Common myeloid progenitor, CD34-positive (primary cell): ENCODE data around the gene ATP9B.

ENCODE experiments used
- CTCF ChIA-PET: fragments of 350-600 bp; sonication (Branson Sonifier 250); formaldehyde crosslinking; loops from one replicate; lab custom pipeline; 2021; ENCODE audit warnings: antibody characterized with exemption; lab: Charles Lee
- POLR2A ChIA-PET: fragments of 350-600 bp; sonication (Branson Sonifier 250); formaldehyde crosslinking; loops from one replicate; lab custom pipeline; 2021; ENCODE audit warnings: antibody characterized with exemption; lab: Charles Lee
- DNase-seq, 3 donors: peaks; one replicate each; pipeline versions ENCODE4 v3.0.0 to v3.0.0-alpha.2; 2013
- H3K27ac ChIP-seq, 2 experiments: 1 replicate in 1 of 2; 2 replicates in 1 of 2; pipeline ENCODE4 v1.7.0; 2013; ENCODE audit warnings: inconsistent platforms in 2 of 2, low read length in 2 of 2, mild to moderate bottlenecking in 2 of 2, low read depth in 1 of 2, moderate library complexity in 1 of 2; ENCODE audit not compliant: severe bottlenecking in 2 of 2, insufficient read depth in 1 of 2, poor library complexity in 1 of 2
- H3K27me3 ChIP-seq, 5 experiments: replicated peaks in 2 of 5; 1 replicate in 3 of 5; 2 replicates in 2 of 5; pipeline versions ENCODE4 v1.6.1 to v1.7.0; 2013; ENCODE audit warnings: low read length in 4 of 5, mild to moderate bottlenecking in 2 of 5, moderate library complexity in 2 of 5, inconsistent platforms in 1 of 5; ENCODE audit not compliant: insufficient read depth in 5 of 5, control insufficient read depth in 4 of 5
- H3K36me3 ChIP-seq, 4 experiments: 1 replicate in 2 of 4; 2 replicates in 2 of 4; pipeline versions ENCODE4 v1.6.1 to v1.7.0; 2013; ENCODE audit warnings: low read length in 3 of 4, control low read depth in 1 of 4, mild to moderate bottlenecking in 1 of 4; ENCODE audit not compliant: control insufficient read depth in 4 of 4, insufficient read depth in 4 of 4
- H3K4me1 ChIP-seq, 4 experiments: 1 replicate in 3 of 4; 2 replicates in 1 of 4; pipeline versions ENCODE4 v1.6.1 to v1.7.1; 2013; ENCODE audit warnings: low read length in 3 of 4, mild to moderate bottlenecking in 3 of 4, control low read depth in 1 of 4, inconsistent platforms in 1 of 4, moderate library complexity in 1 of 4; ENCODE audit not compliant: control insufficient read depth in 4 of 4, insufficient read depth in 4 of 4; ENCODE audit errors: control extremely low read depth in 1 of 4
- H3K4me3 ChIP-seq, 7 experiments: 1 replicate in 4 of 7; 2 replicates in 3 of 7; pipeline versions ENCODE4 v1.5.1 to v1.7.0; 2013; ENCODE audit warnings: mild to moderate bottlenecking in 7 of 7, low read length in 6 of 7, moderate library complexity in 6 of 7, inconsistent platforms in 2 of 7, low read depth in 2 of 7, control low read depth in 1 of 7; ENCODE audit not compliant: insufficient read depth in 4 of 7, control insufficient read depth in 1 of 7; ENCODE audit errors: extremely low read depth in 1 of 7
- H3K9me3 ChIP-seq, 5 experiments: 1 replicate in 4 of 5; 2 replicates in 1 of 5; pipeline versions ENCODE4 v1.6.1 to v1.7.1; 2013; ENCODE audit warnings: low read length in 4 of 5, mild to moderate bottlenecking in 2 of 5, inconsistent platforms in 1 of 5, low read depth in 1 of 5, moderate library complexity in 1 of 5; ENCODE audit not compliant: control insufficient read depth in 4 of 5, insufficient read depth in 2 of 5; ENCODE audit errors: control extremely low read depth in 1 of 5
- WGBS: methylation state at CpG from one replicate; pipeline ENCODE4 v1.1.5; 2013; ENCODE audit not compliant: insufficient coverage; 5-methylcytosine and 5-hydroxymethylcytosine counted together

Gene ATP9B

DNA sequence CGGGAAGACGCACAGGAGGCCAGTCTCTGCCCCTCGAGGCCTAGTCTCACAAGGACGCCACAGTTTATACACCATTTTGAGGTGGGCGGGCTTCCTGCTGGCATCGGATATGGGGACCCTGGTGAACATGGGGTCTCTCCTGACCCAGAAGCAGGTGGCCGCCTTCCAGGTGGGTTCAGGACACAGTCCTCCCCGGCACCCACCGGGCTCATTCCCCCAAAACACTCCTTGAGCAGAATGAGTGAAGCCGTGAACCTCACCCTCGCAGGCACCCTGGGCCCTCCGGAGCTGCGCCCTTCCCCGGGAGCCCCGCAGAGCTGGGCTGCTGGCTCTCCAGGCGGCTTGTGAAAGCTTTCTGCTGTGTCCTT is 333.0 kb downstream of the ATP9B start:
- H3K36me3 ChIP-seq: peaks cover 0 to 4% (median 2%) of the 10 kb centered on the region in 4 experiments
- POLR2A ChIA-PET: no interaction called here
- 99% methylated on average over 13 of the region's 16 CpGs for WGBS
- no peak for DNase-seq
- peak overlapping the region in 3 of 7 experiments; percentile 53 to 64 (median 61) for H3K4me3 ChIP-seq
- no peaks in the 10 kb centered on the region for H3K27me3 ChIP-seq
- no peaks in the 10 kb centered on the region for H3K9me3 ChIP-seq
- peak overlapping the region in 1 of 2 experiments; percentile 58 for H3K27ac ChIP-seq
- peaks cover 10 to 89% (median 85%) of the 10 kb centered on the region in 4 experiments for H3K4me1 ChIP-seq
- CTCF ChIA-PET: interaction anchor here (1.1 to 2.2 kb wide), 5 partner anchors 11 to 126 kb away, joined by 3 to 6 read pairs (median 4); no protein-coding TSS in a partner anchor

DNA sequence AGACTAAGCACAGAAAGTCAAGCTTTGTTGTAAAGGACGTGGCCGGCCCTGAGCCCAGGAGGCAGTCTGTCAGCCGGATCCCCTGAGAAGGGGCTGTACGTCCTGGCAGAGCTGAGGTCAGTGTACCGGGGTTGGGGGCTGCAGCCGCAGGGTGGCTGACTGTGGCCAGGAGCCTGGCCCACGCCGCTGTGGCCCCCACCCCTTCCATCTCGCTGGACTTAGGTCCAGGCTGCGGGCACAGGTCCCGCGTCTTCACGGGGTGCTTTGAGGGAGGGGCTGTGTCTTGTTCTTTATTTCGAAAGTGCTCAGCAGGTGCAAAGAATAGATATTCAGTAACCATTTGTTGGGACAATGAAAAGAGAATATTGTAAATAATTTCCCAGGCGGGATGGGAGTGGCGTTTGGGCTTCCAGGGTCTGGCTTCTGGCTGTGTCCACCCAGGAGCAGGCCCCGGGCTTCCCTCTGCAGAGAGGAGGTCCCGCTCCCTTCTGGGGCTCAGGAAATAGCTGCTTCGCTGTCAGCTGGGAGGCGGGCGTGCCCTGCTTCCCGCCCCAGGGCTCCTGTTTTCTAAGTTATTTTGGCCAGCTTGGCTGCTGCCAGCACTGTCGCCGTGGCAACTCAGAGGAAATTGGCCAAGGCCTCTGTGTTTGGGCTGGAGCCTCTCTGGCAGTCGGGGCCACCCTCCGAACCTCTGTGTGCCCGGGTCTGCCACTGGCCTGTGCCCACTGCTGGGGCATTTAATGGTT is 334.0 kb downstream of the ATP9B start:
- DNase-seq: peak in 2 of 3 donors; percentile 52 to 65
- peaks cover 0 to 4% (median 3%) of the 10 kb centered on the region in 4 experiments for H3K36me3 ChIP-seq
- ChIA-PET POLR2A (interaction anchor here (0.6 to 0.7 kb wide), 2 partner anchors 97 to 106 kb away, joined by 3 read pairs; no protein-coding TSS in a partner anchor), CTCF (interaction anchor here (0.6 to 2.7 kb wide), 13 partner anchors 11 to 127 kb away, joined by 3 to 10 read pairs (median 4); no protein-coding TSS in a partner anchor)
- WGBS: 13% methylated on average over 25 of the region's 27 CpGs
- H3K9me3 ChIP-seq: no peaks in the 10 kb centered on the region
- H3K4me3 ChIP-seq: peak overlapping the region in 6 of 7 experiments; percentile 20 to 64 (median 52)
- no peaks in the 10 kb centered on the region for H3K27me3 ChIP-seq
- H3K27ac ChIP-seq: peak overlapping the region; percentile 22 to 58
- peaks cover 10 to 79% (median 77%) of the 10 kb centered on the region in 4 experiments for H3K4me1 ChIP-seq

DNA sequence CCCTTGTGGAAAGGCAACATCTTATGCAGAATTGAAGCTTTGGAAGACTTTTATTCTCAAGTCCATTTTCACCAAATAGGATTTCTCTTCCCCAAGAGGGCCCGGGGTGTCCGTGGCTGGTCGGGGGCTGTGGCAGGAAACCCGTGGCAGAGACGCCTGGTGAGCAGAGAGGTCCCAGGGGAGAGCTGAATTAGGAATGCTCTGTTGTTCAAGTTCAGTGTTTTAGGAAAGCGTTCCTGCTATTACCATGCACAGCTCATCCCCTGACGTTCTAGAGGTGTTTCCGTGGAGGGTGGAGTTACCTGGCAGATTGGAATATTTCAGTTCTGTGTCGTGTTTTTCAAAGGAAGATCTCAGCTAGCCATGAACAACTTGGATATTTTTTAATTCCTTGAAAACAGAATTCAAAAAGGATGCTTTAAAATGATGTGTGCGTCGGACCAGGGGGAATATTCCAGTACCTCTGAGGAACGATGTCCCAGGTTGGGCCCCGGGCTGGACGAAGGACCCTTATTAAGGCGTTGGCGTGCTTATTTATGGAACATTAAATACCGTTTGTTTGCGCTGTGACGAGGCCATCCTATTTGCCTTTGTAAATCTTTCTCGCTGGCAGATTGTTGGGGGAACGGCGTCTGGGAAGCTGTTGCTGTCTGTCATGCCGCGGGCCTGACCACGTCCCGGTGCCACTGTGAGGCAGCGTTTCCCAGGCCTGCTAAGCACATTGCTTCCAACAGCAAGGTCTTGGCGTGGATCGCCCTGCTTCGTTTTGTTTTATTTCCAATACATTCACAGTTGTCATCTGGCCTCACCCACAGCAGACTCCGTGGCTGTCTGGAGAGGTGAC is 334.8 kb downstream of the ATP9B start:
- Histone ChIP-seq H3K4me3 (peak overlapping the region in 5 of 7 experiments; percentile 29 to 64 (median 53)), H3K4me1 (peaks cover 10 to 72% (median 70%) of the 10 kb centered on the region in 4 experiments), H3K36me3 (peaks cover 0 to 4% (median 3%) of the 10 kb centered on the region in 4 experiments), H3K9me3 (no peaks in the 10 kb centered on the region), H3K27me3 (no peaks in the 10 kb centered on the region), H3K27ac (peak overlapping the region in 1 of 2 experiments; percentile 58)
- POLR2A ChIA-PET: interaction anchor here (0.7 to 1.5 kb wide), 2 partner anchors 10 to 105 kb away, joined by 3 read pairs; no protein-coding TSS in a partner anchor
- WGBS: 51% methylated on average over 28 of the region's 31 CpGs
- CTCF ChIA-PET: interaction anchor here (0.6 to 2.7 kb wide), 11 partner anchors 10 to 126 kb away, joined by 3 to 10 read pairs (median 4); no protein-coding TSS in a partner anchor
- peak in 1 of 3 donors; percentile 36 for DNase-seq

DNA sequence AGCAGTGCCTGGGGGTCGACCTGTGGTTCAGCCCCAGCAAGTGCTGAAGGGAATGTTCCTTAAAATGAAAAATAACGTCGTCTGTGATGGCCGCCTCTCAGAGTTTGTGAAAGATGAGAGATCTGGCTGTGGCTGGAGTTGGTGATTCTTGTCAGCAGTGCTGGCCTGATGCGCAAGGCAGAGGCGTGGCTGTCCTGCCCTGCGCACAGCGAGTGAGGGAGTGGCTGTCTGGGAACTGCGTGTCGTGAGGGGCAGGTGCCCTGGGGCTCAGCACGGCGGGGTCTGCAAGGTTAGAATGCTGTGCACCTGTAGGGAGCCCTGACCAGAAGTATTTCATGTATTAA is 335.3 kb downstream of the ATP9B start:
- Histone ChIP-seq H3K9me3 (no peaks in the 10 kb centered on the region), H3K36me3 (peaks cover 0 to 4% (median 3%) of the 10 kb centered on the region in 4 experiments), H3K27ac (peak overlapping the region in 1 of 2 experiments; percentile 79), H3K4me3 (peak overlapping the region in 1 of 7 experiments; percentile 11), H3K4me1 (peaks cover 10 to 66% (median 64%) of the 10 kb centered on the region in 4 experiments), H3K27me3 (no peaks in the 10 kb centered on the region)
- 95% methylated on average over 11 of the region's 12 CpGs for WGBS
- DNase-seq: no peak
- CTCF ChIA-PET: interaction anchor here (1.0 to 2.7 kb wide), 5 partner anchors 10 to 104 kb away, joined by 3 to 10 read pairs (median 4); no protein-coding TSS in a partner anchor
- POLR2A ChIA-PET: interaction anchor here (1.5 kb wide), 1 partner anchor 11 kb away, joined by 3 read pairs; no protein-coding TSS in a partner anchor

DNA sequence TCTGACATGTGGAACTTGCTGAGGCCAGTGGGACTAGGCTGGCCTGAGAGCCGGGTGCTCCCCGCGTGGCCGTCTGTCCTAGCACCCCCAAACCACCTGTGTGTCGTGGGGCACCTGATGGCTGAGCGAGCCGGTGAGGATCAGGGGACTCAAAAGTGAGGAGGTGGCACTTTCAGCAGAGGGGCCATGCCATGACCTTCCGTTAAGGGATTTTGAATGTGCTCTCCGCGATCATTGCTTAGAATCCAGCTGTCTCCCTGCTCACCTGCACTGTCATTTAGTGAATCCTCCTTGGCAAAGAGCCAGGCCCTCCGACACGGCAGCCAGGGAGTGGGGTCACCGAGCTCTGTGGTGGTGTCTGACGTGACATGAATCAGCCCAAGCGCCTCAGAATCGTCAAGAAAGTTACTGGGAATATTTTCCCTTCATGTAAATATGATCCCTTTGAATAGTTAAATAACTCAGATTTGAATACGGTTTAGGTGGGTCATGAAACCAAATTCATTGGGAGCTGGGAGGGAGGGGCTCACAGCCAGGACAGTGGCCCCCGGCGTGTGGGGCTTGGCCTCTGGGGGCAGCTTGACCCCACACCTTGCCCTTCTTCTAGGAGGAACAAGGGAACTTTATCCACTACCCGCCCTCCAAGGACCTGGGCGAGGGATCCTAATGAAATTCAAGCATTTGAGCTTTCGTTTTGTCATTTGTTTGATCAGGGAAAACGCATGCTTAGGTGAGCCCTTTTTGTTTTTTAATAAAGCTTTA is 336.0 kb downstream of the ATP9B start:
- Histone ChIP-seq H3K27ac (peak overlapping the region; percentile 47 to 79), H3K4me1 (peaks cover 10 to 64% (median 60%) of the 10 kb centered on the region in 4 experiments), H3K4me3 (peak overlapping the region in 4 of 7 experiments; percentile 32 to 65 (median 51)), H3K27me3 (no peaks in the 10 kb centered on the region), H3K36me3 (peaks cover 0 to 4% (median 3%) of the 10 kb centered on the region in 4 experiments), H3K9me3 (no peaks in the 10 kb centered on the region)
- ChIA-PET POLR2A (interaction anchor here (1.3 to 1.5 kb wide), 2 partner anchors 9 to 12 kb away, joined by 3 to 8 read pairs; partner anchors contain the start of gene NFATC1), CTCF (interaction anchor here (0.9 to 2.7 kb wide), 8 partner anchors 8 to 119 kb away, joined by 3 to 10 read pairs (median 4); no protein-coding TSS in a partner anchor)
- 81% methylated on average over 14 of the region's 23 CpGs for WGBS
- DNase-seq: no peak
